ENCODE measurements around the gene POC5. TPM values are rescaled to one million over a fixed set of nuclear protein-coding genes. Genes with fewer than 3 reads are reported as not detected.

POC5 gene
- total and polyA plus RNA-seq, 2 of the 4 experiments (the other 2 are of a cell fraction) = 6.6 to 12.9 TPM

Small RNAs within 50 kb of the gene (microRNA-seq; reads per million reads assigned to microRNA genes)
- not detected for gene RNU6-680P (ENCODE audit: insufficient read depth, insufficient read length)

Small RNAs within 50 kb of the gene (small RNA-seq; reads per million reads assigned to genes)
- 0 reads per million in 5 experiments for gene RNU6-680P

Other genes starting within 250 kb of the POC5 start
- gene CERT1, start 205.8 kb downstream of the POC5 start, total RNA-seq (2012; rRNA removed) = 7.2 and 10.3 TPM in 2 replicates
- 6.0 and 7.2 TPM in 2 replicates for gene CERT1, start 205.8 kb downstream of the POC5 start, polyA plus RNA-seq (2012; rRNA removed)
- gene POLK, start 205.5 kb downstream of the POC5 start, total RNA-seq (2012; rRNA removed) = 24.4 and 34.2 TPM in 2 replicates
- gene POLK, start 205.5 kb downstream of the POC5 start, polyA plus RNA-seq (2012; rRNA removed) = 9.6 and 10.4 TPM in 2 replicates
- 0.28 TPM in 1 of 2 replicates, not detected in the other for gene ANKDD1B, start 106.0 kb downstream of the POC5 start, total RNA-seq (2012; rRNA removed)
- 0.16 and 0.24 TPM in 2 replicates for gene ANKDD1B, start 106.0 kb downstream of the POC5 start, polyA plus RNA-seq (2012; rRNA removed)

Data from IMR-90 (cell line).